AG04450 (cell line): ENCODE data around the gene PDE4D. TPM values are rescaled to one million over a fixed set of nuclear protein-coding genes. Genes with fewer than 3 reads are reported as not detected.

Source experiments
- CTCF ChIA-PET: fragments of 300-600, 350-600 bp; formaldehyde crosslinking; extraction: SDS; loops from one replicate; lab custom pipeline; 2022; ENCODE audit warnings: antibody characterized with exemption, inconsistent platforms; lab: Charles Lee
- POLR2A ChIA-PET: fragments of 350-600 bp; formaldehyde crosslinking; extraction: SDS; loops from one replicate; lab custom pipeline; 2021; ENCODE audit warnings: antibody characterized with exemption, inconsistent platforms; lab: Yijun Ruan, JAX
- DNase-seq: peaks from one replicate; pipeline ENCODE4 v3.0.0-alpha.2; 2011; ENCODE audit warnings: low read depth, low spot score
- H3K27ac ChIP-seq: one replicate; pipeline ENCODE4 v1.5.1; 2012; ENCODE audit warnings: low read depth, low read length, control low read depth
- H3K27me3 ChIP-seq: one replicate; pipeline ENCODE4 v1.6.0; 2012; ENCODE audit warnings: low read length; ENCODE audit not compliant: control insufficient read depth, insufficient read depth
- H3K4me3 ChIP-seq: 2 replicates; pipeline ENCODE4 v1.5.1; 2011; ENCODE audit warnings: mild to moderate bottlenecking, low read depth, low read length, control low read depth
- H3K9me3 ChIP-seq: 2 replicates; pipeline ENCODE4 v1.5.1; 2012; ENCODE audit warnings: low read length; ENCODE audit not compliant: control insufficient read depth, insufficient read depth
- polyA plus RNA-seq: library from polyadenylated mRNA; depleted of rRNA; stranded (reverse); fragments of >200 nt; gene quantifications from 2 replicates; pipeline ENCODE4 v1.2.3, GENCODE V29; 2011
- TF ChIP-seq, protein P1 (sequence below): IDR thresholded peaks from 2 replicates; pipeline ENCODE4 v1.5.1; 2011; ENCODE audit warnings: low read depth, low read length, control low read depth, inconsistent platforms

Gene PDE4D
- polyA plus RNA-seq, 1 experiment, result 12.0 TPM

- Histone ChIP-seq H3K9me3 (no peaks in the 10 kb centered on the region), H3K27me3 (no peaks in the 10 kb centered on the region), H3K27ac (no peak overlapping the region), H3K4me3 (no peak overlapping the region)
- DNase-seq, result no peak
- ChIA-PET CTCF (interaction anchor here (0.9 to 1.9 kb wide), 2 partner anchors 61 to 115 kb away, joined by 3 to 5 read pairs; no protein-coding TSS in a partner anchor), POLR2A (no interaction called here)
- TF ChIP-seq, protein P1, sequence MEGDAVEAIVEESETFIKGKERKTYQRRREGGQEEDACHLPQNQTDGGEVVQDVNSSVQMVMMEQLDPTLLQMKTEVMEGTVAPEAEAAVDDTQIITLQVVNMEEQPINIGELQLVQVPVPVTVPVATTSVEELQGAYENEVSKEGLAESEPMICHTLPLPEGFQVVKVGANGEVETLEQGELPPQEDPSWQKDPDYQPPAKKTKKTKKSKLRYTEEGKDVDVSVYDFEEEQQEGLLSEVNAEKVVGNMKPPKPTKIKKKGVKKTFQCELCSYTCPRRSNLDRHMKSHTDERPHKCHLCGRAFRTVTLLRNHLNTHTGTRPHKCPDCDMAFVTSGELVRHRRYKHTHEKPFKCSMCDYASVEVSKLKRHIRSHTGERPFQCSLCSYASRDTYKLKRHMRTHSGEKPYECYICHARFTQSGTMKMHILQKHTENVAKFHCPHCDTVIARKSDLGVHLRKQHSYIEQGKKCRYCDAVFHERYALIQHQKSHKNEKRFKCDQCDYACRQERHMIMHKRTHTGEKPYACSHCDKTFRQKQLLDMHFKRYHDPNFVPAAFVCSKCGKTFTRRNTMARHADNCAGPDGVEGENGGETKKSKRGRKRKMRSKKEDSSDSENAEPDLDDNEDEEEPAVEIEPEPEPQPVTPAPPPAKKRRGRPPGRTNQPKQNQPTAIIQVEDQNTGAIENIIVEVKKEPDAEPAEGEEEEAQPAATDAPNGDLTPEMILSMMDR, result no peak
These were observed 335.0 kb downstream of the PDE4D start for GRCh38 chr5:59558501-59558900.

DNA sequence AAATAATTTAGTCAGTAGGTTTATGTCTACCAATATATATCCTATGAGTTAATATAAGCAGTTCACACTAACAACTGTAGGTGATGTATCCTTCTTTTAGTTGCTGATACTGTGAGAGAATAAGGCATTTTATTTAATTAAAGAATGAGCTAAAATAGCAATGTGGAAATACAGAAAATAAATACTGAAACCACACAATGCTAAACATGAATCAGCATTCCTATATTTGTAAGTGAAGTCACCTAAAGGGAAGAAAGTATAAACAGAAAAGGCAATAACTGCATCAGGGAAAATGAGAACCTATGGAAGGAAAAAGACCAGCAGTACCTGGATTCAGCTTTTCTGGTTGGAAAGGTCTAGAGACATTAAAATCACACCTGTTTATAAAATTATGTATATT lies 336.0 kb downstream of the PDE4D start:
- no peaks in the 10 kb centered on the region for H3K9me3 ChIP-seq
- ChIA-PET POLR2A (no interaction called here), CTCF (interaction anchor here (0.6 kb wide), 1 partner anchor 99 kb away, joined by 4 read pairs; no protein-coding TSS in a partner anchor)
- H3K27ac ChIP-seq, result no peak overlapping the region
- TF ChIP-seq, protein P1, result no peak
- H3K4me3 ChIP-seq, result no peak overlapping the region
- DNase-seq, result no peak
- H3K27me3 ChIP-seq, result no peaks in the 10 kb centered on the region

DNA sequence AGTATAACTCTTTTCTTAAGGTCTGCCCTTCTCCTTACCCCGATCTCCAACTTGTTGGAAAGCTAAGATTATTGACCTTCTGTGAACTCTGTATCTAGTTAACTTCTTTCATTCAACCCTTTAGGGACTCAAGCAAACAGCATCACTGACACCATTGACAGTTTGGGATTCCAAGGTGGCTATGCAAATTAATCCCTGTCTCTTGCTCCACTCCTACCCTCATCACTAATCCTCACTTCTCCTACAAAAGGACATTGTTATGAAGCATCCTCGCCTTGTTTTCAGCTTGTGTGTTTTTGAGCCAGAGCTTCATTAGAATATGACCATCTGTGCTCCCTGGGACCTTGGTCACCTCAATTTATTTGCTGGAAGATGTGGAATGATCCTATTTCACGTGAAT lies 337.9 kb downstream of the PDE4D start:
- POLR2A ChIA-PET, result no interaction called here
- H3K4me3 ChIP-seq, result no peak overlapping the region
- no peaks in the 10 kb centered on the region for H3K9me3 ChIP-seq
- H3K27ac ChIP-seq, result no peak overlapping the region
- TF ChIP-seq, protein P1, result no peak
- no peaks in the 10 kb centered on the region for H3K27me3 ChIP-seq
- no peak for DNase-seq
- CTCF ChIA-PET, result no interaction called here

DNA sequence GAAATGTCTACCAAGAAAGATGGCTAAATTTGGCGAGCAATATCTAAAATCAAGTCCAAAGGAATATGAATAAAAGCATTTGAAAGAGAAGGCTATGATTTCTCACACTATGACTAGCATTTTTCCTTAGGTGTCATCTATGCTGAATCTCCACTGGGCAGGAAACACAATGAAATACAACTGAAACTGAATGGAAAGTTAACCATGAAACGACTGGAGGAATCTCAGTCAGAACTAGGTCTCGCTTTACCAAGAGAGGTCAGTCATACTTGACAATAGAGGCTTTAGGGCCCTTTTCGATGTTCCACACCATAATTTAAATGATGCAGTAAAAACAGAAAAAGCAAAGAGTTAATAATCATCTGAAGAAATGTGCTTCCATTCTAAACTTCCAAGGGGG lies 339.0 kb downstream of the PDE4D start:
- no peaks in the 10 kb centered on the region for H3K9me3 ChIP-seq
- H3K27me3 ChIP-seq, result no peaks in the 10 kb centered on the region
- no peak overlapping the region for H3K27ac ChIP-seq
- POLR2A ChIA-PET, result no interaction called here
- H3K4me3 ChIP-seq, result no peak overlapping the region
- CTCF ChIA-PET, result no interaction called here
- DNase-seq, result no peak
- TF ChIP-seq, protein P1, result no peak

DNA sequence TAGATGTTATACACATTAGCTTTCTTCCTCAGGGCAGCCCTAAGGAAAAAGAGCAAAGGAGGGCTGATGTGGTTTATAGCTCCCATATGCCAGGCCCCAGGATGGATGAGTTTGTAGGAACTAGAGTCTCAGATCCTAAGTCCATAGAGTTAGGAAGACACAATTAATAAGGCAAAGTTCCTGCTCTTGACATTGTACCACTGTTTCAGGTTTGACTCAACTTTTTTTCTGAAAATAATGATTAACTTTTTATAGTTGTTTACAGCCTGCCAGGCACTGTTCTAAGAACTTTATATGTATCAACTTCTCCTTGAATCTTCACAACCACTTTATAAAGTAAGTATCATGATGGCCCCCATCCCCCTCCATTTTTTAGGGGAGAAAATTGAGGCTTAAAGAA lies 339.5 kb downstream of the PDE4D start:
- H3K9me3 ChIP-seq, result no peaks in the 10 kb centered on the region
- H3K27me3 ChIP-seq, result no peaks in the 10 kb centered on the region
- no peak overlapping the region for H3K4me3 ChIP-seq
- TF ChIP-seq, protein P1, result no peak
- H3K27ac ChIP-seq, result no peak overlapping the region
- ChIA-PET CTCF (interaction anchor here (0.6 kb wide), 1 partner anchor 120 kb away, joined by 3 read pairs; no protein-coding TSS in a partner anchor), POLR2A (no interaction called here)
- no peak for DNase-seq
